H1 (cell line): ENCODE data around the gene DAPK2. TPM values are rescaled to one million over a fixed set of nuclear protein-coding genes. Genes with fewer than 3 reads are reported as not detected.

Experiments
- BRCA1 ChIP-seq: IDR thresholded peaks from 2 replicates; pipeline ENCODE4 v1.6.1; 2012; ENCODE audit warnings: low read depth, low read length, improper control_type of control experiment
- POLR2A ChIP-seq, 2 experiments: IDR thresholded peaks; 1 replicate in 1 of 2; 2 replicates in 1 of 2; pipeline ENCODE4 v1.6.1; 2011; ENCODE audit warnings: low read depth in 2 of 2, low read length in 2 of 2, mild to moderate bottlenecking in 2 of 2; ENCODE audit errors: control extremely low read depth in 1 of 2
- RFX5 ChIP-seq: IDR thresholded peaks from 2 replicates; pipeline ENCODE4 v1.6.1; 2011; ENCODE audit warnings: low read depth, low read length, improper control_type of control experiment, borderline replicate concordance
- SIX5 ChIP-seq: IDR thresholded peaks from 2 replicates; pipeline ENCODE4 v1.6.1; 2011; ENCODE audit warnings: mild to moderate bottlenecking, low read depth, low read length
- polyA plus RNA-seq, 7 experiments: library from polyadenylated mRNA; depleted of rRNA in 3 of 7; stranded (reverse) in 5 of 7; unstranded in 2 of 7; fragments of >200 nt in 5 of 7; fragments of 200-250 nt in 2 of 7; gene quantifications; 1 replicate in 5 of 7; 2 replicates in 1 of 7; 4 replicates in 1 of 7; pipeline versions ENCODE4 v1.2.1 to v1.2.3, GENCODE V29; 2011 to 2013; ENCODE audit warnings: missing spikeins in 2 of 7, mixed read lengths in 2 of 7
- total RNA-seq: library from RNA; stranded (reverse); fragmentation: NEBNext Ultra II Directional; extraction: Animal tissue kit (Norgen Biotek cat#: 25700); gene quantifications from 2 replicates; pipeline ENCODE4 v1.2.1, GENCODE V29; 2021
- TF ChIP-seq, protein P1 (sequence below), 3 experiments: IDR thresholded peaks; 1 replicate in 2 of 3; 2 replicates in 1 of 3; pipeline versions ENCODE4 v1.5.1 to v1.6.1; 2011; ENCODE audit warnings: low read length in 3 of 3, mild to moderate bottlenecking in 3 of 3, inconsistent platforms in 2 of 3, low read depth in 1 of 3, moderate library complexity in 1 of 3; ENCODE audit not compliant: insufficient read depth in 1 of 3; ENCODE audit errors: control extremely low read depth in 1 of 3

DAPK2 gene
- total and polyA plus RNA-seq, 2 of the 8 experiments (the other 6 are each of a cell fraction or from before 2014, with no cell fraction given): 1.8 to 2.9 TPM

- TF ChIP-seq POLR2A (IDR thresholded peaks at IDR 0.05; ENCODE audit: control extremely low read depth in 1 of 2, low read depth in 2 of 2, low read length in 2 of 2) (no peak), SIX5 (no peak), RFX5 (no peak), BRCA1 (no peak)
- TF ChIP-seq, protein P1, sequence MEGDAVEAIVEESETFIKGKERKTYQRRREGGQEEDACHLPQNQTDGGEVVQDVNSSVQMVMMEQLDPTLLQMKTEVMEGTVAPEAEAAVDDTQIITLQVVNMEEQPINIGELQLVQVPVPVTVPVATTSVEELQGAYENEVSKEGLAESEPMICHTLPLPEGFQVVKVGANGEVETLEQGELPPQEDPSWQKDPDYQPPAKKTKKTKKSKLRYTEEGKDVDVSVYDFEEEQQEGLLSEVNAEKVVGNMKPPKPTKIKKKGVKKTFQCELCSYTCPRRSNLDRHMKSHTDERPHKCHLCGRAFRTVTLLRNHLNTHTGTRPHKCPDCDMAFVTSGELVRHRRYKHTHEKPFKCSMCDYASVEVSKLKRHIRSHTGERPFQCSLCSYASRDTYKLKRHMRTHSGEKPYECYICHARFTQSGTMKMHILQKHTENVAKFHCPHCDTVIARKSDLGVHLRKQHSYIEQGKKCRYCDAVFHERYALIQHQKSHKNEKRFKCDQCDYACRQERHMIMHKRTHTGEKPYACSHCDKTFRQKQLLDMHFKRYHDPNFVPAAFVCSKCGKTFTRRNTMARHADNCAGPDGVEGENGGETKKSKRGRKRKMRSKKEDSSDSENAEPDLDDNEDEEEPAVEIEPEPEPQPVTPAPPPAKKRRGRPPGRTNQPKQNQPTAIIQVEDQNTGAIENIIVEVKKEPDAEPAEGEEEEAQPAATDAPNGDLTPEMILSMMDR (IDR thresholded peaks at IDR 0.05; ENCODE audit: control extremely low read depth in 1 of 3, insufficient read depth in 1 of 3, low read depth in 1 of 3, low read length in 3 of 3): peak; percentile 73 to 80 (median 76)
These were observed 63.1 kb downstream of the DAPK2 start (continued) for GRCh38 chr15:63983061-63983711.
